PFSK-1 (cell line): Measurements from ENCODE around the gene MYH10.

ENCODE experiments used
- POLR2AphosphoS5 ChIP-seq: IDR thresholded peaks from 2 replicates; pipeline ENCODE4 v1.6.1; 2012; ENCODE audit warnings: low read depth, mild to moderate bottlenecking, control low read depth, low read length, moderate library complexity
- SIN3A ChIP-seq: IDR thresholded peaks from 2 replicates; pipeline ENCODE4 v1.6.1; 2012; ENCODE audit warnings: mild to moderate bottlenecking, low read length, moderate library complexity, borderline replicate concordance; ENCODE audit not compliant: insufficient read depth
- TAF1 ChIP-seq: IDR thresholded peaks from 2 replicates; pipeline ENCODE4 v1.6.1; 2012; ENCODE audit warnings: low read length, control low read depth, borderline replicate concordance; ENCODE audit not compliant: insufficient read depth
- TF ChIP-seq, protein P1 (sequence below), 2 experiments: IDR thresholded peaks; 2 replicates each; pipeline versions ENCODE4 v1.6.1 to v1.8.0; 2011 to 2012; ENCODE audit warnings: low read depth in 2 of 2, low read length in 2 of 2, control low read depth in 1 of 2, inconsistent platforms in 1 of 2, mild to moderate bottlenecking in 1 of 2, moderate library complexity in 1 of 2; ENCODE audit not compliant: insufficient read depth in 1 of 2

- TF ChIP-seq POLR2AphosphoS5 (no peak), TAF1 (no peak), SIN3A (no peak)
- TF ChIP-seq, protein P1, sequence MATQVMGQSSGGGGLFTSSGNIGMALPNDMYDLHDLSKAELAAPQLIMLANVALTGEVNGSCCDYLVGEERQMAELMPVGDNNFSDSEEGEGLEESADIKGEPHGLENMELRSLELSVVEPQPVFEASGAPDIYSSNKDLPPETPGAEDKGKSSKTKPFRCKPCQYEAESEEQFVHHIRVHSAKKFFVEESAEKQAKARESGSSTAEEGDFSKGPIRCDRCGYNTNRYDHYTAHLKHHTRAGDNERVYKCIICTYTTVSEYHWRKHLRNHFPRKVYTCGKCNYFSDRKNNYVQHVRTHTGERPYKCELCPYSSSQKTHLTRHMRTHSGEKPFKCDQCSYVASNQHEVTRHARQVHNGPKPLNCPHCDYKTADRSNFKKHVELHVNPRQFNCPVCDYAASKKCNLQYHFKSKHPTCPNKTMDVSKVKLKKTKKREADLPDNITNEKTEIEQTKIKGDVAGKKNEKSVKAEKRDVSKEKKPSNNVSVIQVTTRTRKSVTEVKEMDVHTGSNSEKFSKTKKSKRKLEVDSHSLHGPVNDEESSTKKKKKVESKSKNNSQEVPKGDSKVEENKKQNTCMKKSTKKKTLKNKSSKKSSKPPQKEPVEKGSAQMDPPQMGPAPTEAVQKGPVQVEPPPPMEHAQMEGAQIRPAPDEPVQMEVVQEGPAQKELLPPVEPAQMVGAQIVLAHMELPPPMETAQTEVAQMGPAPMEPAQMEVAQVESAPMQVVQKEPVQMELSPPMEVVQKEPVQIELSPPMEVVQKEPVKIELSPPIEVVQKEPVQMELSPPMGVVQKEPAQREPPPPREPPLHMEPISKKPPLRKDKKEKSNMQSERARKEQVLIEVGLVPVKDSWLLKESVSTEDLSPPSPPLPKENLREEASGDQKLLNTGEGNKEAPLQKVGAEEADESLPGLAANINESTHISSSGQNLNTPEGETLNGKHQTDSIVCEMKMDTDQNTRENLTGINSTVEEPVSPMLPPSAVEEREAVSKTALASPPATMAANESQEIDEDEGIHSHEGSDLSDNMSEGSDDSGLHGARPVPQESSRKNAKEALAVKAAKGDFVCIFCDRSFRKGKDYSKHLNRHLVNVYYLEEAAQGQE (IDR thresholded peaks at IDR 0.05; ENCODE audit: insufficient read depth in 1 of 2, low read depth in 2 of 2, low read length in 2 of 2) = no peak
Measured at GRCh38 chr17:8477715-8478441, 152.6 kb downstream of the MYH10 start.
